Panc1 (cell line): Measurements from ENCODE around the gene SLC2A2.

Experiments
- CTCF ChIP-seq: fragments of 450-650 bp; IDR thresholded peaks from 2 replicates; pipeline ENCODE4 v1.5.1; 2017; ENCODE audit warnings: mild to moderate bottlenecking
- POLR2AphosphoS5 ChIP-seq: IDR thresholded peaks from 2 replicates; pipeline ENCODE4 v1.6.1; 2012; ENCODE audit warnings: mild to moderate bottlenecking, low read depth, low read length, moderate library complexity
- SIN3A ChIP-seq: IDR thresholded peaks from 2 replicates; pipeline ENCODE4 v1.6.1; 2012; ENCODE audit warnings: low read depth, mild to moderate bottlenecking, low read length, moderate library complexity, borderline replicate concordance; ENCODE audit not compliant: insufficient read depth
- TCF7L2 ChIP-seq: IDR thresholded peaks from 2 replicates; pipeline ENCODE4 v1.6.1; 2011; ENCODE audit warnings: mild to moderate bottlenecking, low read depth, low read length, inconsistent platforms
- TF ChIP-seq, protein P1 (sequence below), 2 experiments: IDR thresholded peaks; 2 replicates each; pipeline ENCODE4 v1.6.1; 2011 to 2012; ENCODE audit warnings: low read depth in 2 of 2, control low read depth in 1 of 2, low read length in 1 of 2, mild to moderate bottlenecking in 1 of 2, moderate library complexity in 1 of 2; ENCODE audit not compliant: insufficient read depth in 1 of 2

- TF ChIP-seq CTCF: no peak
- no peak for TF ChIP-seq POLR2AphosphoS5
- TF ChIP-seq, protein P1, sequence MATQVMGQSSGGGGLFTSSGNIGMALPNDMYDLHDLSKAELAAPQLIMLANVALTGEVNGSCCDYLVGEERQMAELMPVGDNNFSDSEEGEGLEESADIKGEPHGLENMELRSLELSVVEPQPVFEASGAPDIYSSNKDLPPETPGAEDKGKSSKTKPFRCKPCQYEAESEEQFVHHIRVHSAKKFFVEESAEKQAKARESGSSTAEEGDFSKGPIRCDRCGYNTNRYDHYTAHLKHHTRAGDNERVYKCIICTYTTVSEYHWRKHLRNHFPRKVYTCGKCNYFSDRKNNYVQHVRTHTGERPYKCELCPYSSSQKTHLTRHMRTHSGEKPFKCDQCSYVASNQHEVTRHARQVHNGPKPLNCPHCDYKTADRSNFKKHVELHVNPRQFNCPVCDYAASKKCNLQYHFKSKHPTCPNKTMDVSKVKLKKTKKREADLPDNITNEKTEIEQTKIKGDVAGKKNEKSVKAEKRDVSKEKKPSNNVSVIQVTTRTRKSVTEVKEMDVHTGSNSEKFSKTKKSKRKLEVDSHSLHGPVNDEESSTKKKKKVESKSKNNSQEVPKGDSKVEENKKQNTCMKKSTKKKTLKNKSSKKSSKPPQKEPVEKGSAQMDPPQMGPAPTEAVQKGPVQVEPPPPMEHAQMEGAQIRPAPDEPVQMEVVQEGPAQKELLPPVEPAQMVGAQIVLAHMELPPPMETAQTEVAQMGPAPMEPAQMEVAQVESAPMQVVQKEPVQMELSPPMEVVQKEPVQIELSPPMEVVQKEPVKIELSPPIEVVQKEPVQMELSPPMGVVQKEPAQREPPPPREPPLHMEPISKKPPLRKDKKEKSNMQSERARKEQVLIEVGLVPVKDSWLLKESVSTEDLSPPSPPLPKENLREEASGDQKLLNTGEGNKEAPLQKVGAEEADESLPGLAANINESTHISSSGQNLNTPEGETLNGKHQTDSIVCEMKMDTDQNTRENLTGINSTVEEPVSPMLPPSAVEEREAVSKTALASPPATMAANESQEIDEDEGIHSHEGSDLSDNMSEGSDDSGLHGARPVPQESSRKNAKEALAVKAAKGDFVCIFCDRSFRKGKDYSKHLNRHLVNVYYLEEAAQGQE (IDR thresholded peaks at IDR 0.05; ENCODE audit: insufficient read depth in 1 of 2, low read depth in 2 of 2, low read length in 1 of 2): no peak
- TF ChIP-seq SIN3A: no peak
- no peak for TF ChIP-seq TCF7L2
Measured at GRCh38 chr3:170976190-170976519, 50.4 kb downstream of the SLC2A2 start.
